DMS53 treated with DMSO at 0.1 percent for 48 hours (cell line): ENCODE results near the gene TSPOAP1.

ENCODE experiments used
- DNase-seq: peaks from one replicate; lab custom pipeline; 2025; ENCODE audit not compliant: unreplicated experiment; lab: John Stamatoyannopoulos, UW

The TSPOAP1 gene

DNA sequence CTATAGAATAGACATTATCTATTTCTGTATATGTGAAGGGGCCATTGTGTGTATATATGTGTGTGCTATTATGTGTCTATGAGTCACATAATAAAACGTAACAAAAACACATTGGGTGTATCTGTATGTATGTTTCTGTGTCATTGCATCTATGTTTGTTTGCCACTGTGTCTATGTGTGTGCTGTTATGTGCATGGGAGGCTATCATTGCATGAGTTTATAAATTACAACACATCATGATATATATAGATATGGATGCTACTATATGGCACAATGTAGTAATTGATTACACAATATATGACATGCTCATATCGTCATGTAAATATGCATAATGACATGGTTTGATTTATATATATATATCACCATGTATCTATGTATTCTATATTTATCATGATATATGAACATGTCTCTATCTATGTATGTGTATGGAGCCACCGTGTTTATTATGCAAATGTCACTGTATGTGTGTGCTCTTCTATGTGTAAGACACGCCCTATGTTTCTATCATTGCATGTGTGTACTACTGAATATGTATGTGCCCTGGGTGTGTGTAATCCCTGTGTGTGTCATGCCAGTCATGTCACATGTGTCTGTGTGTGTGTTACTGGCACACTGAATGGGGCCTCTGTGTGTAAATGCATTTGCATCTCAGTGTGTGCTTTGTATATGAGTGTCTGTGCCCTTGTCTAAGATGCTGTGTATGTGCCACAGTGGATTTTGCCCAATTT is 1.4 kb upstream of the TSPOAP1 start:
- no peak for DNase-seq

- no peak for DNase-seq
These were observed 627 bp upstream of the TSPOAP1 start for GRCh38 chr17:58329035-58329809.

DNA sequence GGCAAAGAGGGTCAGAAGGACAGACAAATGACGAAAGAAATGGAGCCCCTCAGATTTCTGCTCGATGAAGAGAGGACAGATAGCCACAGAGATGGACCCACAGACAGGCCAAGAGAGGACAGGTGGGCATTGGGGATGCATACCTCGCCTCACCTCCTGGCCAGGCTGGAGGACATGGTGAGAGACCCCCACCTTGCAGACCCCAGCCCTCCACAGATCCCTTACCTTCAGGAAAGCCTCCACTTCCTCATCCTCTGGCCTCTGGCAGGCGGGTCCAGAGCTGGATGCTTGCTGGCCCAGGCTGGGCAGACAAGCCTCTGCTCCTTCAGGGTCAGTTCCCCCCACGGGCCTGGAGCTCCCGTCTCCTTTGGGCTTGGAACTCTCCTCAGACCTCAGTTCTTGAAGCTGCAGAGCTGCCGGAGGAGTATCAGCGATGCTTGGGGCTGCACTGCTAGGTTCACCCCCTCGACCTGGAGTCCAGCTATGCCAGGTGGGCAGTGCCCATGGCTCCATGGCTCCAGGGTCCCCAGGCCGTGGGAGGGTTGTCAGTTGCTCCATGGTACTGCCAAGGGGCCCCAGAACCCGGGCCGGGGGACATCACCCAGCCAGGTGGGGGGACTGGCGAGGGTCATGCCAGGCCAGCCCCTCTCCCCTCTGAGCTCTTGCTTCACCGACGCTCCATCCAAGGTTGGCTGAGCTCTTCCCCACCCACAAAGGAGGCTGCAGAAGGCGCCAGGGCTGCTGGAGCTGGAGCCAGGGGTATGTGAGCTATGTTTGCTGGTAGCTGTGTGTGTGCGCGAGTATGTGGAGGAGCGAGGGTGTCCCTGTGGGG is 1.0 kb downstream of the TSPOAP1 start:
- no peak for DNase-seq

DNA sequence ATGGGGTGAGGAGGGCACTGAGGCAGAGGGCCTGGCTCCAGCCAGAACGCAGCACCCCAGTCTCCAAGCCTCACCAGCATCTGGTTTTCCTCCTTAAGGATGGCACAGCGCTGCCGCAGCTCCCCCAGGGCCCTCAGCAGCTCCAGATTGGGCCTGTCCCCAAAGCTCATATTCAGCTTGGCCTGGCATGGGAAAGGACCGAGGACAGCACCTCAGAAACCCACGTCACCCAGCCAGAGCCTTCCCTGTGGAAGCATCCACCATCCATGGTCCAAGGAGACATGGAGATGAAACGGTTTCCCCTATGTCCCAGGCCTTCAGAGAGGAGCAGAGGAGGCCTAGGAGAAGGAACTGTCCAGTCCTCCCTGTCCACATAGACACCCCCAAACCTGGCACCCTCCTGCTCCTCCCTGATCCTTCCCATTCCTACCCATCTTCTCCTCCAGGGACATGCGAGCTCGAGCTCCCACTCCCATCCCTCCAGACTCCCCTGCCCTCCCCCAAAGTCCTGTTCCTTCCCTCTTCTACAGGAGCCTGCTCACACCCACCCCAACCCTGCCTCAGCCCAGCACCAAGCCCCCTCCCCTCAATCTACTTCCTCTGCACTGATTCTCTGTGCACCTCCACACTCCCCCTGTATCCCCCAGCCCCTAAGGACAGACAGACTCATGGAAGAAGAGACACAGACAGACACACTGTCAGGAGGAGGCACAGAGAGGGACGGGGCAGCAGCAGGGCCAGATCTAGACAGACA is 1.8 kb downstream of the TSPOAP1 start:
- no peak for DNase-seq

- DNase-seq = no peak
These were observed 2.6 kb downstream of the TSPOAP1 start for GRCh38 chr17:58325976-58326468.

GRCh38 chr17:58325289-58325726 is 3.3 kb downstream of the TSPOAP1 start:
- no peak for DNase-seq

DNA sequence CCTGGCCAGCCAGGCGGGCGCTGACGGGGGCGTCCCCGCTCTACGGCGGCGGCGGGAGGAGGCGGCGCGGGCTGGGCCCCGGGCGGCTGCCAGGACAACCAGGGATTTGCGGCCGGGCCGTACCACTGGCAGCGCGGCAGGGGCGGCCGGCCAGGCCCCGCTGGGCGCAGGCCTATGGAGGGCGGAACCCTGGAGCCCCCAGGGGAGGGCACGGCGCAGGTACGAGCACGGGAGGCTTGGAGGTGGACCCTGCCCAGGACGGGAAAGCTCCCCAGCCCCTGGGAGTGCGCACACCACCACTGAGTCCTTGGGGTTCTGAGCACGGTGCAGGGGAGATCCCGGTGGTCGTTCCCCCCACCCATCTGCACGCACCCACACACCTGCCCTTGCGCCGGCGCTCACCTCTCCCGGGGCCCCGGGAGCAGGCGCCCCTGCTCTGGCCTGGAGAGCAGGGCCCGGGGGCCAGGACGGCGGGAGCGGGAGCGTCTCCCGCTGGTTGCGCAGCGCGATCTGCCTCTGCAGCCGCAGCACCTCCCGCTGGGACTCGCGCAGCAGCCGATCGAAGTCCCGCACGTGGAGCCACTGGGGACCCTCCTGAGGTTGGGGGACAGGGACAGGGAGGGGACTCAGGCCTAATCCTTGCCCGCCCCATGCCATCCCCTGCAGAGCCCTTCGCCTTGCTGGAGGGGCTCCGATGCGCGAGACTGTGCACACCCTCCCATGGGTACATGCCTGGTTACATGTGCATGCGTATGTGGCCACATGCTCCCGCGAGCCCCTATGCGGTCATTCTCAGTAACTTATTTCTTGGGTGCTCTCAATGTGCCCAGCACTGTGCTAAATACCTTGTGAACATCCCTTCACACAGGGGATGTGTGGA is 3.9 kb downstream of the TSPOAP1 start:
- no peak for DNase-seq

GRCh38 chr17:58324056-58324408 is 4.6 kb downstream of the TSPOAP1 start:
- DNase-seq = no peak

- DNase-seq = no peak
These were observed 5.1 kb downstream of the TSPOAP1 start for GRCh38 chr17:58323366-58324055.

DNA sequence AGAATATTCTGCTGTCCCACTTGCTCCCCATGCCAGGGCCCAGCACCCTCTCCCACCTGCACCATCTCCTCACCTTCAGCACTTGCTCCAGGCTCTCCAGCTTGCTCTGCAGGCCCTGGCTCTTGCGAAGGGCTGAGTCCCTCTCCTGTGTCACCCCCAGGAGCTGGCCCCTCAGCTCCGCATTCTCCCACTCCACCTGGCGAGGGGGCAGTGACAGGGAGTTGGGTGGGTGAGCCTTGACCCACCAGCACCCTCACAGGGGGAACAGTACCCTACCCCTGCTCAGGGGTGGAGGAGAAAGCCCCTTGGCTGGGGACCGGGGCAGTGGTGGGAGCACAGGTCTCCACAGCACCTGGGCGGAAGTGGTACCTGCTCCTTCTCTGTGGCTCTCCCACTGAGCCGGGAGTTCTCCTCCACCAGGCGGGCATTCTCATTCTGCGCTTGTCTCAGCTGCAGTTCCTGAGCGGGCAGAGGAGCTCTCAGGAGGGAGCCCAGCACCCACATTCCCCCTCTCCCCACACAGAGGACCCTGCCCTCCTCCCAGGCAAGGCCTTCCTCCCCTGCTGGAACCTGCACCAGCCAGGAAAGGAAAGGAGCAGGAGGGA is 5.9 kb downstream of the TSPOAP1 start:
- no peak for DNase-seq

GRCh38 chr17:58321571-58322525 is 6.7 kb downstream of the TSPOAP1 start:
- DNase-seq = no peak

DNA sequence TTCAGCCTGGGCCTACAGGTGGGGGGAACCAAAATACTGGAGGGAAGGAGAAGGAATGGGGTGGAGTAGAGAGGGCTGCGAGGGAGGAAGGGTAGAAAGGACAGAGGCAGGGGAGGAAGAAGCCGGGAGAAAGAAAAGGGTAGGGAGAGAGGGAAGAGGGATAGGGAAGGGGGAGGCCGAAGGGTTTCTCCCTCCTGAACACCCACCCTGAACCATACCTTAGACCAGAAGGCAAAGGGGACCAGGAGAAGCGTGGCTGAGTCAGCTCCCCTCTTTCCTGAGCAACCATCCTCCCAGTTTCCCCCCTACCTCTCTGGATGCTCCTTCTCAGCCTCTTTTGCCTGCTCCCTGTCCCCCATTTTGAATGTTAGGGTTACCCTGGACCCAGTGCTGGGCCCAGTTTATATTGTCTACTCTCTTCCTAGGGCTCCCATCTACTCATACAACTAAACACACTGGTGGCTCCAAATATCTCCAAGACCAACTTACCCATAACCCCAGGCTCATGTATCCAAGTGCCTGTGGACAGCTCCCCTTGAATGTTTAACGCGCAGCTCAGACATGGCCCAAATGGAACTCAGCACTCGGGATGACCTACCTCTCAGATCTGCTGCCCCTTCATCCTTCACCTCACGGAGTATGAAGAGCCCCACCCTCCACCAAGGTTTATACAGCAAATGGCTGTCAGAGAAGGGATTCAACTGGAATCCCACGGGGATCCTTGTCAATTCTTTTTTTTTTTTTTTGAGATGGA is 7.8 kb downstream of the TSPOAP1 start:
- DNase-seq = no peak

- DNase-seq = no peak
These were observed 8.4 kb downstream of the TSPOAP1 start for GRCh38 chr17:58320163-58320558.

- DNase-seq = no peak
These were observed 9.1 kb downstream of the TSPOAP1 start for GRCh38 chr17:58319173-58320162.

- DNase-seq = no peak
These were observed 9.9 kb downstream of the TSPOAP1 start for GRCh38 chr17:58318627-58319172.
